Measurements from ENCODE around the gene ATIC.

ATIC gene

GRCh38 chr2:215288112-215288815 lies 23.6 kb upstream of the ATIC start:
- no peak overlapping the region for H3K4me3 ChIP-seq (ENCODE audit: low read depth, low read length)
- no peak for TF ChIP-seq CTCF (IDR thresholded peaks at IDR 0.05; ENCODE audit: low read depth, low read length)

GRCh38 chr2:215290980-215291599 lies 20.8 kb upstream of the ATIC start:
- no peak overlapping the region for H3K4me3 ChIP-seq (ENCODE audit: low read depth, low read length)
- no peak for TF ChIP-seq CTCF (IDR thresholded peaks at IDR 0.05; ENCODE audit: low read depth, low read length)

- H3K4me3 ChIP-seq (ENCODE audit: low read depth, low read length), result no peak overlapping the region
- no peak for TF ChIP-seq CTCF (IDR thresholded peaks at IDR 0.05; ENCODE audit: low read depth, low read length)
Measured at GRCh38 chr2:215293879-215294278, 18.0 kb upstream of the ATIC start.

GRCh38 chr2:215299337-215299859 lies 12.5 kb upstream of the ATIC start:
- no peak for TF ChIP-seq CTCF (IDR thresholded peaks at IDR 0.05; ENCODE audit: low read depth, low read length)
- no peak overlapping the region for H3K4me3 ChIP-seq (ENCODE audit: low read depth, low read length)

GRCh38 chr2:215301994-215302393 lies 9.9 kb upstream of the ATIC start:
- TF ChIP-seq CTCF (IDR thresholded peaks at IDR 0.05; ENCODE audit: low read depth, low read length), result no peak
- H3K4me3 ChIP-seq (ENCODE audit: low read depth, low read length), result no peak overlapping the region

GRCh38 chr2:215311259-215311624 lies 617 bp upstream of the ATIC start:
- peak overlapping the region; percentile 78 for H3K4me3 ChIP-seq (ENCODE audit: low read depth, low read length)

GRCh38 chr2:215313255-215313613 lies 1.4 kb downstream of the ATIC start:
- no peak for TF ChIP-seq CTCF (IDR thresholded peaks at IDR 0.05; ENCODE audit: low read depth, low read length)
- no peak overlapping the region for H3K4me3 ChIP-seq (ENCODE audit: low read depth, low read length)

Measured in WI38 (cell line).